HepG2 (cell line): ENCODE measurements around the gene PSKH1. TPM values are rescaled to one million over a fixed set of nuclear protein-coding genes. Genes with fewer than 3 reads are reported as not detected.

Source experiments
- ASH2L ChIP-seq: fragments of 300-600, 200-600 bp; sonication (generic); IDR thresholded peaks from 2 replicates; pipeline ENCODE4 v1.7.0; 2017; ENCODE audit warnings: low read depth, mild to moderate bottlenecking, moderate library complexity, mixed read lengths, low read length; ENCODE audit not compliant: insufficient read length
- BHLHE40 ChIP-seq: IDR thresholded peaks from 2 replicates; pipeline ENCODE4 v1.6.1; 2011; ENCODE audit warnings: low read length, improper control_type of control experiment
- CENPT ChIP-seq: sonication (generic); formaldehyde crosslinking; IDR thresholded peaks from 2 replicates; pipeline ENCODE4 v1.8.0; 2022; ENCODE audit warnings: low read depth, mild to moderate bottlenecking, moderate library complexity, missing genetic modification reagents
- EED ChIP-seq: sonication (generic); formaldehyde crosslinking; IDR thresholded peaks from 2 replicates; pipeline ENCODE4 v1.5.0; 2020; ENCODE audit warnings: mild to moderate bottlenecking, missing genetic modification reagents
- KLF13 ChIP-seq: sonication (generic); formaldehyde crosslinking; IDR thresholded peaks from 2 replicates; pipeline ENCODE4 v1.4.0; 2020; ENCODE audit warnings: mild to moderate bottlenecking, missing genetic modification reagents
- NCOA1 ChIP-seq: sonication (generic); formaldehyde crosslinking; IDR thresholded peaks from 2 replicates; pipeline ENCODE4 v1.9.0; 2021; ENCODE audit warnings: missing genetic modification reagents
- NFKBIZ ChIP-seq: IDR thresholded peaks from 2 replicates; pipeline ENCODE4 v1.6.1; 2018; ENCODE audit warnings: missing genetic modification reagents, missing compliant biosample characterization
- NR2F1 ChIP-seq, 2 experiments: fragments of 450-650 bp in 1 of 2; formaldehyde crosslinking in 1 of 2; IDR thresholded peaks; 2 replicates each; pipeline versions ENCODE4 v1.5.0 to v1.6.1; 2016 to 2020; ENCODE audit warnings: mild to moderate bottlenecking in 1 of 2, missing compliant biosample characterization in 1 of 2, missing genetic modification reagents in 1 of 2, moderate library complexity in 1 of 2
- TMF1 ChIP-seq: sonication (generic); formaldehyde crosslinking; IDR thresholded peaks from 2 replicates; pipeline ENCODE4 v1.8.1; 2022; ENCODE audit warnings: low read depth, missing genetic modification reagents
- ZBTB3 ChIP-seq: sonication (generic); formaldehyde crosslinking; IDR thresholded peaks from 2 replicates; pipeline ENCODE4 v1.4.0; 2020; ENCODE audit warnings: low read depth, mild to moderate bottlenecking, moderate library complexity, missing genetic modification reagents, borderline replicate concordance
- ZNF230 ChIP-seq: sonication (generic); formaldehyde crosslinking; IDR thresholded peaks from 2 replicates; pipeline ENCODE4 v1.4.0; 2020; ENCODE audit warnings: mild to moderate bottlenecking, missing genetic modification reagents
- ZNF256 ChIP-seq: sonication (generic); formaldehyde crosslinking; conservative IDR thresholded peaks from 2 replicates; pipeline ENCODE4 v1.4.0; 2020; ENCODE audit warnings: missing genetic modification reagents
- ZNF569 ChIP-seq: sonication (generic); formaldehyde crosslinking; IDR thresholded peaks from 2 replicates; pipeline ENCODE4 v1.5.0; 2020; ENCODE audit warnings: mild to moderate bottlenecking, missing genetic modification reagents, moderate library complexity, borderline replicate concordance
- polyA plus RNA-seq, 8 experiments: library from polyadenylated mRNA; depleted of rRNA in 3 of 8; stranded (reverse) in 7 of 8; unstranded in 1 of 8; fragments of >200 nt; fragmentation: Illumina TruSeq in 4 of 8; extraction: Trizol in 4 of 8; gene quantifications; 2 replicates each; pipeline versions ENCODE4 v1.2.1 to v1.2.3, GENCODE V29; 2011 to 2016; ENCODE audit warnings: low read depth in 4 of 8, missing spikeins in 1 of 8, mixed read lengths in 1 of 8; ENCODE audit not compliant: insufficient read depth in 1 of 8
- total RNA-seq, 5 experiments: library from RNA; depleted of rRNA; stranded (reverse); fragments of >200 nt; fragmentation: Illumina TruSeq; extraction: Trizol; gene quantifications; 2 replicates each; pipeline ENCODE4 v1.2.3, GENCODE V29; 2016; ENCODE audit warnings: low read depth in 1 of 5
- TF ChIP-seq, protein P1 (sequence below): sonication (generic); formaldehyde crosslinking; IDR thresholded peaks from 2 replicates; pipeline ENCODE4 v1.5.0; 2020; ENCODE audit warnings: mild to moderate bottlenecking, low read depth, missing genetic modification reagents, borderline replicate concordance
- TF ChIP-seq, protein P2 (sequence below): sonication (generic); formaldehyde crosslinking; IDR thresholded peaks from 2 replicates; pipeline ENCODE4 v1.4.0; 2020; ENCODE audit warnings: missing genetic modification reagents, borderline replicate concordance
- TF ChIP-seq, protein P3 (sequence below): sonication (generic); formaldehyde crosslinking; IDR thresholded peaks from 2 replicates; pipeline ENCODE4 v1.5.0; 2020; ENCODE audit warnings: missing genetic modification reagents
- TF ChIP-seq, protein P4 (sequence below): sonication (generic); formaldehyde crosslinking; IDR thresholded peaks from 2 replicates; pipeline ENCODE4 v1.4.0; 2020; ENCODE audit warnings: mild to moderate bottlenecking, missing genetic modification reagents

PSKH1 gene
- total and polyA plus RNA-seq, 2 of the 13 experiments (the other 11 are each of a cell fraction or from before 2014, with no cell fraction given), result 8.4 to 19.1 TPM

DNA sequence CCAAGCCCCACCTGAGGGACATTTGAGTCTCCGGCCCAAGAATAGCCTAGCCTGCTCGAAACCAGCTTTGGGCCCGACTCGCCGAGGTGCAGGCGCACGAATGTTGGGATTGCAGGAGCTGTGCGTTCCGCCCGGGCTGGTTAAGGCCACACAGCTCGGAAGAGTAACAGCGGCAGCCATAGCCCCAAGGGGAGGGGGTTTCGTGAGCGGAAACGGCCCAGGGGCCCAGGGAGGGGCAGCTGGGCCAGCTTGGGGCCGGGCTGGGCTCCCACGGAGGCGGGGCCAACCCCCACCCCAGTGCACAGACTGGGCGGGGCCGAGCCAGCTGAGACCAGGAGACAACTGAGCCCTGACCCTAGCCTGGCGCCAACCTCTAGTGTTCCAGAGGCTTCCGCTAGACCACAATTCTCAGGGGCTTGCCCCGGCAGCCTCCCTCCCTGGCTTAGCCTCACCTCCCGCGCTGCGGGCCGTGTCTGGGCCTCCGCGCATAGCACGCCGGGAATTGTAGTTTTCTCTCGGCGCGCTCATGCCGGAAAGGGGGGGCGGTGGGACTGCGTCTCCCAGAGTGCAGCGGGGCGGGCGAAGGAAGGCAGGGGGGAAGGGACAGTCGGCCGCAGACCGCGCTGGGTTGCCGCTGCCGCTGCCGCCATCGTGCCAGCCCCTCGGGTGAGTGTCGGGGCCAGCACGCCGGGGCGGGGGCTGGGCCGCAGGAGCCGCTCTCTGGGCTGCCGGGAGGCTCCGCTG lies 46.6 kb upstream of the PSKH1 start, which contains the start of gene NUTF2 (continued):
- peak; percentile 4; the same call in 1 of the 2 replicates for TF ChIP-seq ZNF569 (CRISPR knock-in tag)
- TF ChIP-seq NFKBIZ (CRISPR knock-in tag), result no peak
- peak; percentile 63; the same call in 1 of the 2 replicates for TF ChIP-seq TMF1 (CRISPR knock-in tag)
- TF ChIP-seq, protein P1, sequence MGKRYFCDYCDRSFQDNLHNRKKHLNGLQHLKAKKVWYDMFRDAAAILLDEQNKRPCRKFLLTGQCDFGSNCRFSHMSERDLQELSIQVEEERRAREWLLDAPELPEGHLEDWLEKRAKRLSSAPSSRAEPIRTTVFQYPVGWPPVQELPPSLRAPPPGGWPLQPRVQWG (CRISPR knock-in tag), result no peak
- TF ChIP-seq, protein P2, sequence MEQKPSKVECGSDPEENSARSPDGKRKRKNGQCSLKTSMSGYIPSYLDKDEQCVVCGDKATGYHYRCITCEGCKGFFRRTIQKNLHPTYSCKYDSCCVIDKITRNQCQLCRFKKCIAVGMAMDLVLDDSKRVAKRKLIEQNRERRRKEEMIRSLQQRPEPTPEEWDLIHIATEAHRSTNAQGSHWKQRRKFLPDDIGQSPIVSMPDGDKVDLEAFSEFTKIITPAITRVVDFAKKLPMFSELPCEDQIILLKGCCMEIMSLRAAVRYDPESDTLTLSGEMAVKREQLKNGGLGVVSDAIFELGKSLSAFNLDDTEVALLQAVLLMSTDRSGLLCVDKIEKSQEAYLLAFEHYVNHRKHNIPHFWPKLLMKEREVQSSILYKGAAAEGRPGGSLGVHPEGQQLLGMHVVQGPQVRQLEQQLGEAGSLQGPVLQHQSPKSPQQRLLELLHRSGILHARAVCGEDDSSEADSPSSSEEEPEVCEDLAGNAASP (CRISPR knock-in tag), result peak; percentile 60
- TF ChIP-seq ZNF230 (CRISPR knock-in tag), result 0 out of 2 replicates have a peak, but pooled peaks have one; percentile 37
- TF ChIP-seq, protein P3, sequence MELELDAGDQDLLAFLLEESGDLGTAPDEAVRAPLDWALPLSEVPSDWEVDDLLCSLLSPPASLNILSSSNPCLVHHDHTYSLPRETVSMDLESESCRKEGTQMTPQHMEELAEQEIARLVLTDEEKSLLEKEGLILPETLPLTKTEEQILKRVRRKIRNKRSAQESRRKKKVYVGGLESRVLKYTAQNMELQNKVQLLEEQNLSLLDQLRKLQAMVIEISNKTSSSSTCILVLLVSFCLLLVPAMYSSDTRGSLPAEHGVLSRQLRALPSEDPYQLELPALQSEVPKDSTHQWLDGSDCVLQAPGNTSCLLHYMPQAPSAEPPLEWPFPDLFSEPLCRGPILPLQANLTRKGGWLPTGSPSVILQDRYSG (CRISPR knock-in tag), result 0 out of 2 replicates have a peak, but pooled peaks have one; percentile 43
- no peak for TF ChIP-seq ZNF256 (CRISPR knock-in tag)
- TF ChIP-seq ASH2L, result peak; percentile 83
- 0 out of 2 replicates have a peak, but pooled peaks have one; percentile 14 for TF ChIP-seq EED (CRISPR knock-in tag)
- 0 out of 2 replicates have a peak, but pooled peaks have one; percentile 38 for TF ChIP-seq CENPT (CRISPR knock-in tag)
- 0 out of 2 replicates have a peak, but pooled peaks have one; percentile 6 for TF ChIP-seq BHLHE40
- TF ChIP-seq NR2F1 (CRISPR knock-in tag; IDR thresholded peaks at IDR 0.05), result peak; percentile 39 to 58; a peak in 3 of 4 replicates
- peak; percentile 87; the same call in 1 of the 2 replicates for TF ChIP-seq ZBTB3 (CRISPR knock-in tag)
- TF ChIP-seq KLF13, result peak; percentile 67; the same call in 1 of the 2 replicates
- TF ChIP-seq NCOA1 (CRISPR knock-in tag), result no peak
- TF ChIP-seq, protein P4, sequence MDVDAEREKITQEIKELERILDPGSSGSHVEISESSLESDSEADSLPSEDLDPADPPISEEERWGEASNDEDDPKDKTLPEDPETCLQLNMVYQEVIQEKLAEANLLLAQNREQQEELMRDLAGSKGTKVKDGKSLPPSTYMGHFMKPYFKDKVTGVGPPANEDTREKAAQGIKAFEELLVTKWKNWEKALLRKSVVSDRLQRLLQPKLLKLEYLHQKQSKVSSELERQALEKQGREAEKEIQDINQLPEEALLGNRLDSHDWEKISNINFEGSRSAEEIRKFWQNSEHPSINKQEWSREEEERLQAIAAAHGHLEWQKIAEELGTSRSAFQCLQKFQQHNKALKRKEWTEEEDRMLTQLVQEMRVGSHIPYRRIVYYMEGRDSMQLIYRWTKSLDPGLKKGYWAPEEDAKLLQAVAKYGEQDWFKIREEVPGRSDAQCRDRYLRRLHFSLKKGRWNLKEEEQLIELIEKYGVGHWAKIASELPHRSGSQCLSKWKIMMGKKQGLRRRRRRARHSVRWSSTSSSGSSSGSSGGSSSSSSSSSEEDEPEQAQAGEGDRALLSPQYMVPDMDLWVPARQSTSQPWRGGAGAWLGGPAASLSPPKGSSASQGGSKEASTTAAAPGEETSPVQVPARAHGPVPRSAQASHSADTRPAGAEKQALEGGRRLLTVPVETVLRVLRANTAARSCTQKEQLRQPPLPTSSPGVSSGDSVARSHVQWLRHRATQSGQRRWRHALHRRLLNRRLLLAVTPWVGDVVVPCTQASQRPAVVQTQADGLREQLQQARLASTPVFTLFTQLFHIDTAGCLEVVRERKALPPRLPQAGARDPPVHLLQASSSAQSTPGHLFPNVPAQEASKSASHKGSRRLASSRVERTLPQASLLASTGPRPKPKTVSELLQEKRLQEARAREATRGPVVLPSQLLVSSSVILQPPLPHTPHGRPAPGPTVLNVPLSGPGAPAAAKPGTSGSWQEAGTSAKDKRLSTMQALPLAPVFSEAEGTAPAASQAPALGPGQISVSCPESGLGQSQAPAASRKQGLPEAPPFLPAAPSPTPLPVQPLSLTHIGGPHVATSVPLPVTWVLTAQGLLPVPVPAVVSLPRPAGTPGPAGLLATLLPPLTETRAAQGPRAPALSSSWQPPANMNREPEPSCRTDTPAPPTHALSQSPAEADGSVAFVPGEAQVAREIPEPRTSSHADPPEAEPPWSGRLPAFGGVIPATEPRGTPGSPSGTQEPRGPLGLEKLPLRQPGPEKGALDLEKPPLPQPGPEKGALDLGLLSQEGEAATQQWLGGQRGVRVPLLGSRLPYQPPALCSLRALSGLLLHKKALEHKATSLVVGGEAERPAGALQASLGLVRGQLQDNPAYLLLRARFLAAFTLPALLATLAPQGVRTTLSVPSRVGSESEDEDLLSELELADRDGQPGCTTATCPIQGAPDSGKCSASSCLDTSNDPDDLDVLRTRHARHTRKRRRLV (CRISPR knock-in tag), result 0 out of 2 replicates have a peak, but pooled peaks have one; percentile 67
